HUES6 (cell line): ENCODE measurements around the gene SELENOH.
"Not testable (repeated sequence)": the region's sequence is repeated elsewhere in the genome, so short reads cannot be mapped to it uniquely, and the experiment has no call there.

ENCODE experiments used
- H3K27ac ChIP-seq: 2 replicates; pipeline ENCODE4 v1.7.0; 2013; ENCODE audit warnings: low read depth, mild to moderate bottlenecking, low read length, inconsistent platforms
- H3K27me3 ChIP-seq: 2 replicates; pipeline ENCODE4 v1.6.1; 2013; ENCODE audit warnings: low read length; ENCODE audit not compliant: control insufficient read depth, insufficient read depth
- H3K36me3 ChIP-seq: 2 replicates; pipeline ENCODE4 v1.6.1; 2013; ENCODE audit warnings: low read length; ENCODE audit not compliant: control insufficient read depth, insufficient read depth
- H3K4me1 ChIP-seq: 2 replicates; pipeline ENCODE4 v1.6.1; 2013; ENCODE audit warnings: low read length; ENCODE audit not compliant: control insufficient read depth, insufficient read depth
- H3K4me3 ChIP-seq: 2 replicates; pipeline ENCODE4 v1.5.1; 2013; ENCODE audit warnings: low read depth, low read length
- H3K9ac ChIP-seq: one replicate; pipeline ENCODE4 v1.6.1; 2013; ENCODE audit warnings: mild to moderate bottlenecking, low read length
- H3K9me3 ChIP-seq: 2 replicates; pipeline ENCODE4 v1.6.1; 2013; ENCODE audit warnings: low read depth, low read length; ENCODE audit not compliant: control insufficient read depth, insufficient read depth

SELENOH gene

GRCh38 chr11:57712256-57713150 is 28.8 kb upstream of the SELENOH start, which contains the start of gene TMX2:
TMX2 (plus strand) TSS chr11:57712593; CDS start chr11:57712619, 26 bp downstream.
- Histone ChIP-seq H3K27me3 (no peaks in the 10 kb centered on the region), H3K4me1 (no peaks in the 10 kb centered on the region), H3K9ac (peak within 1 kb of the TSS; percentile 92), H3K27ac (peak within 1 kb of the TSS; percentile 67), H3K36me3 (peaks cover 3% of the 10 kb centered on the region; the same call in 1 of the 2 replicates), H3K4me3 (peak within 1 kb of the TSS; percentile 94), H3K9me3 (no peaks in the 10 kb centered on the region)

GRCh38 chr11:57713835-57714234 is 27.5 kb upstream of the SELENOH start:
- H3K9me3 ChIP-seq: peaks cover 7% of the 10 kb centered on the region; the same call in 1 of the 2 replicates
- no peaks in the 10 kb centered on the region for H3K4me1 ChIP-seq
- H3K27me3 ChIP-seq: no peaks in the 10 kb centered on the region
- H3K4me3 ChIP-seq: peak overlapping the region; percentile 94
- no peak overlapping the region for H3K27ac ChIP-seq
- H3K9ac ChIP-seq: no peak overlapping the region
- H3K36me3 ChIP-seq: peaks cover 9% of the 10 kb centered on the region

- H3K4me3 ChIP-seq, H3K27ac ChIP-seq, H3K9ac ChIP-seq, H3K9me3 ChIP-seq, H3K4me1 ChIP-seq, H3K27me3 ChIP-seq: not testable (repeated sequence)
- H3K36me3 ChIP-seq: peaks cover 24% of the 10 kb centered on the region
Measured at GRCh38 chr11:57716726-57717125, 24.6 kb upstream of the SELENOH start.

- Histone ChIP-seq H3K4me3 (no peak overlapping the region), H3K27me3 (no peaks in the 10 kb centered on the region), H3K27ac (no peak overlapping the region), H3K9me3 (no peaks in the 10 kb centered on the region), H3K36me3 (no peaks in the 10 kb centered on the region; the same call in 1 of the 2 replicates), H3K4me1 (peaks cover 16% of the 10 kb centered on the region), H3K9ac (no peak overlapping the region)
Measured at GRCh38 chr11:57727185-57727584, 14.1 kb upstream of the SELENOH start.

GRCh38 chr11:57728829-57729228 is 12.5 kb upstream of the SELENOH start:
- H3K27ac ChIP-seq: peak overlapping the region; percentile 81
- H3K9me3 ChIP-seq: no peaks in the 10 kb centered on the region
- H3K4me3 ChIP-seq: no peak overlapping the region
- no peaks in the 10 kb centered on the region; the same call in 1 of the 2 replicates for H3K36me3 ChIP-seq
- H3K27me3 ChIP-seq: no peaks in the 10 kb centered on the region
- peaks cover 16% of the 10 kb centered on the region for H3K4me1 ChIP-seq
- H3K9ac ChIP-seq: peak overlapping the region; percentile 22

GRCh38 chr11:57729479-57729878 is 11.8 kb upstream of the SELENOH start:
- peak overlapping the region; percentile 81 for H3K27ac ChIP-seq
- no peaks in the 10 kb centered on the region for H3K27me3 ChIP-seq
- H3K9me3 ChIP-seq: no peaks in the 10 kb centered on the region
- H3K4me3 ChIP-seq: no peak overlapping the region
- peaks cover 4% of the 10 kb centered on the region for H3K36me3 ChIP-seq
- no peak overlapping the region for H3K9ac ChIP-seq
- peaks cover 16% of the 10 kb centered on the region for H3K4me1 ChIP-seq

- no peak overlapping the region for H3K27ac ChIP-seq
- peaks cover 9% of the 10 kb centered on the region for H3K36me3 ChIP-seq
- peaks cover 25% of the 10 kb centered on the region for H3K4me1 ChIP-seq
- H3K9ac ChIP-seq: no peak overlapping the region
- no peaks in the 10 kb centered on the region for H3K27me3 ChIP-seq
- no peak overlapping the region for H3K4me3 ChIP-seq
- no peaks in the 10 kb centered on the region for H3K9me3 ChIP-seq
Measured at GRCh38 chr11:57732661-57733060, 8.6 kb upstream of the SELENOH start.

- no peak overlapping the region for H3K9ac ChIP-seq
- no peak overlapping the region for H3K27ac ChIP-seq
- peaks cover 9% of the 10 kb centered on the region; the same call in 1 of the 2 replicates for H3K4me1 ChIP-seq
- no peaks in the 10 kb centered on the region for H3K27me3 ChIP-seq
- H3K9me3 ChIP-seq: no peaks in the 10 kb centered on the region
- H3K4me3 ChIP-seq: no peak overlapping the region
- H3K36me3 ChIP-seq: peaks cover 35% of the 10 kb centered on the region
Measured at GRCh38 chr11:57735619-57736298, 5.5 kb upstream of the SELENOH start.

- Histone ChIP-seq H3K27me3 (no peaks in the 10 kb centered on the region), H3K9ac (peak overlapping the region; percentile 87), H3K4me3 (peak overlapping the region; percentile 91), H3K4me1 (0 out of 2 replicates have a peak, but pooled peaks cover 5% of the 10 kb centered on the region), H3K9me3 (no peaks in the 10 kb centered on the region), H3K36me3 (peaks cover 64% of the 10 kb centered on the region), H3K27ac (peak overlapping the region; percentile 79)
Measured at GRCh38 chr11:57742087-57742452, 779 bp downstream of the SELENOH start.

- Histone ChIP-seq H3K36me3 (peaks cover 42% of the 10 kb centered on the region), H3K27ac (no peak overlapping the region), H3K9ac (no peak overlapping the region), H3K27me3 (no peaks in the 10 kb centered on the region), H3K4me1 (0 out of 2 replicates have a peak, but pooled peaks cover 5% of the 10 kb centered on the region), H3K4me3 (no peak overlapping the region), H3K9me3 (no peaks in the 10 kb centered on the region)
Measured at GRCh38 chr11:57744357-57744756, 3.1 kb downstream of the SELENOH start.

GRCh38 chr11:57745206-57745605 is 3.9 kb downstream of the SELENOH start:
- Histone ChIP-seq H3K4me1 (0 out of 2 replicates have a peak, but pooled peaks cover 5% of the 10 kb centered on the region), H3K9me3 (no peaks in the 10 kb centered on the region), H3K36me3 (peaks cover 35% of the 10 kb centered on the region), H3K9ac (no peak overlapping the region), H3K4me3 (no peak overlapping the region), H3K27me3 (no peaks in the 10 kb centered on the region), H3K27ac (no peak overlapping the region)
